Large intestine (tissue), 3 donors: ENCODE data around the gene GP1BB. TPM values are rescaled to one million over a fixed set of nuclear protein-coding genes. Genes with fewer than 3 reads are reported as not detected.

ENCODE experiments used
- DNase-seq, 2 donors: peaks; one replicate each; pipeline versions ENCODE4 v3.0.0 to v3.0.0-alpha.2; 2013
- H3K27ac ChIP-seq: one replicate; pipeline ENCODE4 v1.5.1; 2013; ENCODE audit warnings: low read length
- H3K27me3 ChIP-seq: 2 replicates; pipeline ENCODE4 v1.6.1; 2013; ENCODE audit warnings: low read length; ENCODE audit not compliant: control insufficient read depth, insufficient read depth
- H3K36me3 ChIP-seq: 2 replicates; pipeline ENCODE4 v1.6.1; 2013; ENCODE audit warnings: low read length; ENCODE audit not compliant: control insufficient read depth, insufficient read depth
- H3K4me1 ChIP-seq: one replicate; pipeline ENCODE4 v1.6.1; 2013; ENCODE audit warnings: low read length; ENCODE audit not compliant: control insufficient read depth, insufficient read depth
- H3K4me3 ChIP-seq: one replicate; pipeline ENCODE4 v1.5.1; 2013; ENCODE audit warnings: low read length
- H3K9me3 ChIP-seq: one replicate; pipeline ENCODE4 v1.6.1; 2013; ENCODE audit warnings: mild to moderate bottlenecking, low read depth, low read length, moderate library complexity; ENCODE audit not compliant: control insufficient read depth
- WGBS: methylation state at CpG from one replicate; pipeline ENCODE4 v1.1.5; 2013; ENCODE audit warnings: low lambda C conversion rate; ENCODE audit not compliant: insufficient coverage; 5-methylcytosine and 5-hydroxymethylcytosine counted together
- polyA plus RNA-seq: library from polyadenylated mRNA; unstranded; fragments of 120-200 nt; gene quantifications from one replicate; pipeline ENCODE4 v1.2.1, GENCODE V29; 2013

GP1BB gene
- polyA plus RNA-seq, 1 donor, result 4.4 TPM

DNA sequence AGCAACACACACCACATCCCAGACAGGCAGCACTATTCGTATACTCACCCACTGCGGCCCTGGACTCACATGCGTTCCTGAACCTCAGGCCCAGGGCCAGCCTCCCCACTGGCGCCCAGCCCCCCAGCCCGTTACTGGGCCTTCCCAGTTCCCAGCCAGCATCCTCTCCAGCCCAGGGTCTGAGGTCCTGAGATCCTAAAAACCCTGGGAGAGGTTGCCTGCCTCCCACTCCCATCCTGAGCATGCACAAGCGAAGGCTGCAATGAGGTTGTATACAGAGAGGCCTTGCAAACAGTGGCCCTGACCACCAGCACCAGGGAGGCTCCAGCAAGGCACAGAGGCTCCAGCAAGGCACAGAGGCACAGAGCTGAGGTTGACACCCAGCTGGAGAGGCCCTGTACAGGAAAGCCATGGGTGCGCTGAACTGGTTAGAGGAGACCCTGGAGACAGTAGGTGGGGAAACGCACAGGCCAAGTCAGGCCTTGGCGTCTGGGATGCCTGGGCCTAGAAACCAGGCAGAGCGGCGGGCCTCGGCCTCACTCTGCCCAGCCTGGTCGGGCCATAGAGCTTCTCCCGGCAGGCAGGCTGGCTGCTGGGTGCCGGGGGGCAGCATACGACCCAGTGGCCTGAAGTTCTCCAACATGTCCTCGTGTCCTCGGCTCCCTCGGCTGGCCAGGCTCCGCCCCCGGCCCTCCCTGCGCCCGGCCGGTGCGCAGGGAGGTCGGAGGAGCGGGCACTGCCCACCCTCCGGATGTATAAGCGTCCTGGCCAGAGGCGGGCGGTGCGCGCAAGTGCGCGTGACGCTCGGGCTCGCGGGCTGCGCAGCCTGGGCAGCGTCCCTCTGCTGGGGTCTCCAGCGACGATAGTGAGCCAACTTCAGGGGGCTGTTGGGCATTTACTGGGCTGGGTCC is 34.9 kb downstream of the GP1BB start:
- Histone ChIP-seq H3K4me3 (no peak overlapping the region), H3K9me3 (peaks cover 13% of the 10 kb centered on the region), H3K27ac (no peak overlapping the region), H3K36me3 (no peaks in the 10 kb centered on the region), H3K27me3 (peaks cover 91% of the 10 kb centered on the region), H3K4me1 (peaks cover 6% of the 10 kb centered on the region)
- no CpG with 5 or more reads among the region's 43 CpGs for WGBS
- DNase-seq, result no peak

DNA sequence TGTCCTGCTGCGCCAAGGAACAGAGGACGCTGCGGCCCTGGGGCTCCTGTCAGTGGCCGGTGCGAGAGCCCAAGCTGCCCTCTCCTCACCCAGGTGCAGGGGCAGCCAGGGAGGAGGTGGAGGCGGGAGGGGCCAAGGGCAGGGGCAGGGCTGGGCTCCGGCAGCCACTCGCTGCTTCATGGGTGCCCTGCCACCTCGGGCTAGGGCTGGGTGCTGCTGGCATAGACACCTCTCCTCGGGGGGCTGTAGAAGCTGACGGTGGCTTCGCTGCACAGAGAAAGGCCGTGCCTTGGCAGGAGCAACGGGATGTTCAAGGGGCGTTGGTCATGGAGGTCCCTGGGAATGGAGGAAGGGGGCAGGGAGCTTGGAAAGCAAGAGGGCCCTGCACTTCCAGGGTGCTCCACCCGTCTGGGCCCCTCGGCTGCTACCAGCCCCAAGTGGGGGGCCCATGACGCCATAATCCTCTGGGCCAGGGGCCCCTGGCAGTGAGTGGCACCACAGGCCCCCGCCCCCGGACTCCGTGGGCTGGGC is 35.6 kb downstream of the GP1BB start:
- Histone ChIP-seq H3K27me3 (peaks cover 91% of the 10 kb centered on the region), H3K4me1 (peaks cover 6% of the 10 kb centered on the region), H3K4me3 (no peak overlapping the region), H3K9me3 (peaks cover 19% of the 10 kb centered on the region), H3K36me3 (no peaks in the 10 kb centered on the region), H3K27ac (no peak overlapping the region)
- DNase-seq, result no peak
- no CpG with 5 or more reads among the region's 21 CpGs for WGBS

DNA sequence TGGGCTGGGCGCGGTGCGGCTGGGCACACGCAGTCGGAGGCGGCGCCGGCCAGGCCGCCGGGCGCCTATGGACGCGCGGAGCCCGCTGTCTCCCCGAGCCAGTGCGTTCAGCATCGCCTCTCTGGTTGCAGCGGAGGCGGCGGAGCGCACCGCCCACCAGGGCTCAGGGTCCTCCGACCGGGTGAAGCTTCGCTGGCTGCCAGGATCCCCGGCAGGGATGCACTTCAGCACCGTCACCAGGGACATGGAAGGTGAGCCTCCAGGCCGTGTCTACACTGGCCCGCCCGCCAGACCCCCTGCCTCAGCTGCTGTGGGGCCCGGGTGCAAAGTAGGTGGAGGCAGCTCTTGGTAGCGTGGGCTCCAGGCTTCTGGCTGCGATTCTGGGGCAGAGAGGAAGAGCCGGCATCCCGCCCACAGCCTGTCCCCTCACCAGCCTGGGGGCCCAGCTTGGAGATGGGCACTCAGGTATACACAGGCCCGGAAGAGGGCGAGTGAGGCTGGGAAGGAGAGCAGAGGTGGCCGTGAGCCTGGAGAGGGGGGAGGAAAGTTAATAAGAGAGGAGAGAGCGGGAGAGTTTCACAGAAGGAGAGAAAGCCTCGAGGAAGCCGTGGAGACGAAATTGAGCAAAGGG is 36.2 kb downstream of the GP1BB start:
- Histone ChIP-seq H3K27me3 (peaks cover 91% of the 10 kb centered on the region), H3K4me3 (no peak overlapping the region), H3K27ac (no peak overlapping the region), H3K4me1 (peaks cover 6% of the 10 kb centered on the region), H3K9me3 (peaks cover 23% of the 10 kb centered on the region), H3K36me3 (no peaks in the 10 kb centered on the region)
- 6% methylated on average over 4 of the region's 43 CpGs for WGBS
- peak in 1 of 2 donors; percentile 4 for DNase-seq

DNA sequence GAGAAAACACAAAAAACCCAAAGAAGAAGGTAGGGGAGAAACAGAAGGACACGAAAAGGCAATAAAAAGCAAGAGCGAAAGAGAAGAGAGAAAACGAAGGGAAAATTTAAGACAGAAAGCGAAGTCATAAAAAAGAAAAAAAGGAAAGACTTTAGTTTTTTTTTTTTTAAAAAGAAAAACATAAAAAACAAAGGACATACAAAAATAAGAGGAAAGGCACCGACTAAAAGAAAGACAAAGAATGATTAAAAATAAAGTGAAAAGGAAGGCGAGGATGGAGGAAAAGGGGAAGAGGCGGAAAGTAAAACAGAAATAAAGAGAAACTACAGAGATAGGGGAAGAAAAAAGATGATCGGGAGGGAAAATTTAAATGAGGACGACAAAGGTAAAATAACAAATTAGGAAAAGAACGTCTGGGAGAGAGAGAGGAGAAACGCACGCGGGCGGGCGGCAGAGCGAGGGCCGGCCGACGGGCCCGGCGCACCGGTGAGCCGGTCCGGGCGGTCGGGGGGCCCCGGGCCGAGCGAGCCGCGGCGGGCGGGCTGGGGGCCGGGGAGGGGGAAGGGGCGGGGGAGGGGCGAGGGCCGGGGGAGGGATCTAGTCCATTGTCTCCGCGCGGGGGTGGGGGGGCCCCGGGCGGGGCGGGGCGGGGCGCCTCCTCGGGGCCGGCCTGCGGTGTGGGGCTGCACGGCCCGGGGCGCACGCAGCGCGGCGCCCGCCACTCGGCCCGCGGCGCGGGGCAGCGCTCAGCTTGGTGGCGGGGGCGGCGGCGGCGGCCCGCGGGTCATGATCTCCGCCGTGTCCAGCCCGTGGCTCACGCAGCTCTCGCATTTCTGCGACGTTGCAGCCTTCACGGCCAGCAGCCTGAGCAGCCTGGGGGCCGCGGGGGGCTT is 37.0 kb downstream of the GP1BB start, which contains the start of gene TBX1:
Gene TBX1, plus strand, starts transcription at position 721 of the 893 bp plus-strand sequence. Its CDS starts 66 bp downstream, at position 787.
- peaks cover 91% of the 10 kb centered on the region for H3K27me3 ChIP-seq
- WGBS, result 7% methylated on average over 7 of the region's 79 CpGs
- H3K27ac ChIP-seq, result no peak within 1 kb of the TSS
- peaks cover 23% of the 10 kb centered on the region for H3K9me3 ChIP-seq
- DNase-seq, result no peak
- no peak within 1 kb of the TSS for H3K4me3 ChIP-seq
- peaks cover 6% of the 10 kb centered on the region for H3K4me1 ChIP-seq
- no peaks in the 10 kb centered on the region for H3K36me3 ChIP-seq

DNA sequence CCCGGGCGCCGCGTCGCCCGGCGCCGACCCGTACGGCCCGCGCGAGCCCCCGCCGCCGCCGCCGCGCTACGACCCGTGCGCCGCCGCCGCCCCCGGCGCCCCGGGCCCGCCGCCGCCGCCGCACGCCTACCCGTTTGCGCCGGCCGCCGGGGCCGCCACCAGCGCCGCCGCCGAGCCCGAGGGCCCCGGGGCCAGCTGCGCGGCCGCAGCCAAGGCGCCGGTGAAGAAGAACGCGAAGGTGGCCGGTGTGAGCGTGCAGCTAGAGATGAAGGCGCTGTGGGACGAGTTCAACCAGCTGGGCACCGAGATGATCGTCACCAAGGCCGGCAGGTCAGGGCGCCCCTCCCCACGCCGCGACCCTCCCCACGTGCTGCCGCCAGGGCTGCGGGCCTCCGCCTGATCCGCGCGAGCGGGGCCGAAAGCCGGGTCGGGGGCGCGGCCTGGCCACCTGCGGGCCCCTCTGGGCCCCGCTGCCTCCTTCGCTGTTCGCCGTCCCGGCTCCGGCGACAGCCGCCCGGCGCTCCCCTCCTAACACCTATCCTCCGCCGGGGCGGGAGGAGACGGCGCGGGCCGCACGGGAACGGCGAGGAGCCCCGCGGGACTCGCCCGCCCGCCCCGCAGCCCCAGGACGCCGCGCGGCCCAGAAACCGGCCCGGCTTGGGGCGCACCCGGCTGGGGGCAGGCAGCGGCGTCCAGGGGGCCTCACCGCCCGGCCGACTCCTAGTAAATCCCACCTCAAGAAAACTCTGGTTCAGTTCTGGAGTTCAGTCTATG is 37.8 kb downstream of the GP1BB start:
- Histone ChIP-seq H3K4me1 (peaks cover 6% of the 10 kb centered on the region), H3K9me3 (peaks cover 23% of the 10 kb centered on the region), H3K36me3 (no peaks in the 10 kb centered on the region), H3K27ac (no peak overlapping the region), H3K4me3 (no peak overlapping the region), H3K27me3 (peaks cover 89% of the 10 kb centered on the region)
- no CpG with 5 or more reads among the region's 117 CpGs for WGBS
- DNase-seq, result peak in 1 of 2 donors; percentile 3

DNA sequence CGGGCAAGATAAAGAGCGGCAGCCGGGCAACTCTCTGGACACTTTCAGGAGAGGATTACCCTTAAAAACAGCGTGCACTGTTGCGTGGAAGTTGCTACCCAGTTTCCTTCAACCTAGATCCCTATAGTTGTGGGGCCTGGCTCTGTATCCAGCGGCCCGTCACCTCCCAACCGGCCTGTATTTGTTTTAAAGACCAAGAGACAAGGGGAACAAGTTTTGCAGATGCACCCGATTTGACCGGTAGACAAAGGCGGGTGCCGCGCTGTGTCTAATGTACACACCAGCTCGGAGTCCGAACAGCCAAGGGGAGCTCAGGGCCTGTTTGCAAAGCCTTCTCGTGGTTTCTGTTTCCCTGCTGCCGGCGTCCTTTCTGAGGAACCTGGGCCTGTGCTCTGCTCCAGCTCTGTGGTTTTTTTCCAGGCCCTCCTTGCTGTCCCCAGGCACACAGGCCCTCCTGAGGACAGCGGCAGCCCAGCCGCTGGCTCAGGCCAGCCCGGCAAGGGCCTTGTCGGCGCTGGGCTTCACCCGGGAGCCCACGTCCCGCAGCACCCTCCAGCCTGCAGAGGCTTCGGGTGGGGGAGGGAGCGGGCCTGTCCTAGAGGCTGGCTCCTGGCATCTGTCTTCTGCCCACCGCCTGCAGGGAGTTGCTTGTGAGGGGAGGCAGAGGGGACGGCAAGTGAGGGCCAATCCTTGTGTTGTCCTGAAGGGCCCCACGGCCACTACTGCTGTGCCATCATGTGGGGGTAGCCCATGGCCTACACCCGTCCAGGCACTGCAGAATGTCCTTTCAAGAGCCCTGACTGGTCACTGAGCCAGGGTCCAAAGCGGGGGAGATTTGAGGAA is 38.6 kb downstream of the GP1BB start:
- peaks cover 85% of the 10 kb centered on the region for H3K27me3 ChIP-seq
- H3K36me3 ChIP-seq, result no peaks in the 10 kb centered on the region
- no peak overlapping the region for H3K27ac ChIP-seq
- DNase-seq, result peak in 1 of 2 donors; percentile 12
- H3K4me1 ChIP-seq, result peaks cover 8% of the 10 kb centered on the region
- H3K4me3 ChIP-seq, result no peak overlapping the region
- peaks cover 26% of the 10 kb centered on the region for H3K9me3 ChIP-seq
- WGBS, result no CpG with 5 or more reads among the region's 33 CpGs

DNA sequence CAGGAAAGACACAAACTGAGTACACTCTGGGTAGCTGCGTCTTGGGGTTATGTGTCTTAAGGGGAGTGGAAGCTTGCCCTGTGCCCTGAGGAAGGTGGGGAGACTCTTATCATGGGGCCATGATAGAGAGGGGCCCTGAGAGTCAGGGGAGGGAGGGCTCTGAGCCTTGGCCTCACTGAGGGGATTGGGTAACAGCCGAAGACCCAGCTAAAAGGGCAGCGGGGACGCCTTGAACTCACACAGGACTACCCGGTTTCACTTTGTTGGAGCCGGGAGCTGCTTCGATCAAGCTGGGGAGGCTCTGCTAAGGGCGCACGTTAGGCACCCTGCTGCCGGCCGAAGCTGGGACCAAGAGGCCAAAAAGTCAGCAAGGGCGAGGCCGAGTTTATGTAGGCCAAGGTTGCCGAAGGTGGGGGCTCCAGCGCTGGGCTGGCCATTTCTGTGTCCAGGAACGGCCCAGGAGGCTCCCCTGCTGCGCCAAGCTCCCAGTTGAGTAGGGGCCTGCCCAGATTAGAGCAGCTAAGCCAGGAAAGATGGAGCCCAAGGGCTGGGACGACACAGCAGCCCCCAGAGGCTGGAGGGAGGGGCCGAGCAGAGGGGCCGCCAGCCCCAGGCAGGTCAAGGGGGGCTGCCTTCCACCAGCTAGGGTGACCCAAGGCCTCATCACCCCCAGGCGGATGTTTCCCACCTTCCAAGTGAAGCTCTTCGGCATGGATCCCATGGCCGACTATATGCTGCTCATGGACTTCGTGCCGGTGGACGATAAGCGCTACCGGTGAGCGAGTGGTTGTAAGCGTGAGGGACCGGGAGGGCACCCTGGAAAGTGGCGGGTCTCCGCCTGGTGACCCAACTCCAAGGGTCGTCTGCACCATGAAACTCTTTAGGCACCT is 39.5 kb downstream of the GP1BB start:
- H3K27ac ChIP-seq, result no peak overlapping the region
- 53% methylated on average over 3 of the region's 34 CpGs for WGBS
- peaks cover 10% of the 10 kb centered on the region for H3K4me1 ChIP-seq
- H3K27me3 ChIP-seq, result peaks cover 85% of the 10 kb centered on the region
- peaks cover 27% of the 10 kb centered on the region for H3K9me3 ChIP-seq
- H3K36me3 ChIP-seq, result no peaks in the 10 kb centered on the region
- no peak overlapping the region for H3K4me3 ChIP-seq
- DNase-seq, result peak in 1 of 2 donors; percentile 18

DNA sequence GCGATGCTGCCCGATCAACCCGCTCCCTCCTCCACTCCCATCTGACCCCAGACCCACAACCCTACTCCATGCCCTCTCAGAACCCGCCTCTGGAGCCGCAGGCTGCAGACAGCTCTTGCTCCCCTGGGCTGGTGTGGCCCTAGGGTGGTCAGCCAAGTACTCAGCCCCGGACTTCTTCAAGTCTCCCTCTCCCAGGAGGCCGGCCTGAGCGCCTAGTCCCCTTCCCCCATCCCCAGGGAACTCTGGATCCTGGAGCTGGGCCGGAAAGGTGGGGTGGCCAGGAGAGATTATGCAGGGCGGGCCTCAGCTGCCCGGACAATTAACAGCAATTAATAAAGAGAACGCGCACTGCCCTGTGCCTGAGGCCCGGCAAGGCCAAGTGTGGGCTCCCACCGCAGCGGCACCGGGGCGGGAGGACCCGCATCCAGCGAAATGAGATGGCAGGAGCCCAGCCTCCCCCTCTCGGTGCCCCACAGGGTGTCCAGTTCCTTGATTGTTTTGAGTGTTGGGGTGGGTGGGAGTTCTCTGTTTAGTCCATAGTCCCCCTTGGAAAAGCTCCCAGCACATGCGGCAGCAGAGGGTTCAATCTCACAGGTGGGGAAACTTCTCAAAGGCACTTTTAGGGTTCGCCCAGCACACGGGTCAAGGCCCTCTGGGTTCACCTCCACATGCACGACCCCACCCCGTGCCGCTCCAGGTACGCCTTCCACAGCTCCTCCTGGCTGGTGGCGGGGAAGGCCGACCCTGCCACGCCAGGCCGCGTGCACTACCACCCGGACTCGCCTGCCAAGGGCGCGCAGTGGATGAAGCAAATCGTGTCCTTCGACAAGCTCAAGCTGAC is 40.3 kb downstream of the GP1BB start:
- Histone ChIP-seq H3K4me1 (peaks cover 10% of the 10 kb centered on the region), H3K27me3 (peaks cover 85% of the 10 kb centered on the region), H3K36me3 (no peaks in the 10 kb centered on the region), H3K4me3 (no peak overlapping the region), H3K9me3 (peaks cover 27% of the 10 kb centered on the region), H3K27ac (no peak overlapping the region)
- no CpG with 5 or more reads among the region's 39 CpGs for WGBS
- DNase-seq, result no peak
